IMR-90 (cell line): ENCODE data around the gene PRKN. TPM values are rescaled to one million over a fixed set of nuclear protein-coding genes. Genes with fewer than 3 reads are reported as not detected.

Experiments
- ATAC-seq: fragments of 200-7000 bp; cut with Tn5 transposase; 2 replicates; pipeline ENCODE4 v1.9.1; 2020; ENCODE audit warnings: low read depth, mild to moderate bottlenecking, moderate library complexity
- BruUV-seq: library from RNA; stranded (reverse); fragments of 400-500 nt; replicated peaks from 2 replicates; lab custom pipeline; 2021; lab: Mats Ljungman, UMichigan
- CTCF ChIA-PET: fragments of 300-600 bp; formaldehyde crosslinking; extraction: SDS; loops from one replicate; lab custom pipeline; 2021; ENCODE audit warnings: antibody characterized with exemption; lab: Yijun Ruan, JAX
- POLR2A ChIA-PET: fragments of 300-600 bp; sonication (Branson Sonifier 250); formaldehyde crosslinking; loops from one replicate; lab custom pipeline; 2022; ENCODE audit warnings: antibody characterized with exemption; ENCODE audit not compliant: unreplicated experiment; lab: Charles Lee
- DNase-seq: peaks from one replicate; pipeline ENCODE4 v3.0.0; 2013
- H2AFZ ChIP-seq: replicated peaks from 2 replicates; pipeline ENCODE3; 2013; ENCODE audit warnings: low read length, mild to moderate bottlenecking; ENCODE audit not compliant: poor library complexity
- H2AK5ac ChIP-seq: 2 replicates; pipeline ENCODE4 v1.6.1; 2013; ENCODE audit warnings: low read depth, low read length, inconsistent platforms
- H2AK9ac ChIP-seq: replicated peaks from 2 replicates; pipeline ENCODE3; 2013; ENCODE audit warnings: mild to moderate bottlenecking, low read depth, low read length, moderate library complexity; ENCODE audit not compliant: poor library complexity
- H2BK120ac ChIP-seq: 2 replicates; pipeline ENCODE4 v1.6.1; 2013; ENCODE audit warnings: low read depth, low read length, inconsistent platforms
- H2BK15ac ChIP-seq: 3 replicates; pipeline ENCODE4 v1.6.1; 2013; ENCODE audit warnings: low read depth, low read length, inconsistent platforms
- H2BK20ac ChIP-seq: 2 replicates; pipeline ENCODE4 v1.6.1; 2013; ENCODE audit warnings: low read depth, mild to moderate bottlenecking, inconsistent platforms, low read length, moderate library complexity
- H2BK5ac ChIP-seq: 2 replicates; pipeline ENCODE4 v1.6.1; 2013; ENCODE audit warnings: mild to moderate bottlenecking, low read depth, low read length, inconsistent platforms; ENCODE audit not compliant: poor library complexity, severe bottlenecking
- H3K14ac ChIP-seq: replicated peaks from 2 replicates; pipeline ENCODE4 v1.6.1; 2013; ENCODE audit warnings: low read depth, low read length, inconsistent platforms
- H3K18ac ChIP-seq: 2 replicates; pipeline ENCODE4 v1.6.1; 2013; ENCODE audit warnings: low read depth, low read length, control low read depth
- H3K23ac ChIP-seq: 2 replicates; pipeline ENCODE4 v1.6.1; 2013; ENCODE audit warnings: low read depth, low read length, inconsistent platforms
- H3K27ac ChIP-seq: 2 replicates; pipeline ENCODE4 v1.5.1; 2013; ENCODE audit warnings: mild to moderate bottlenecking, control low read depth, low read length; ENCODE audit not compliant: insufficient read depth
- H3K27me3 ChIP-seq: 2 replicates; pipeline ENCODE4 v1.6.1; 2013; ENCODE audit warnings: low read length; ENCODE audit not compliant: control insufficient read depth, insufficient read depth
- H3K36me3 ChIP-seq: 2 replicates; pipeline ENCODE4 v1.6.1; 2013; ENCODE audit warnings: low read length, mixed read lengths; ENCODE audit not compliant: control insufficient read depth, insufficient read depth
- H3K4ac ChIP-seq: 2 replicates; pipeline ENCODE4 v1.6.1; 2013; ENCODE audit warnings: low read depth, low read length, inconsistent platforms
- H3K4me1 ChIP-seq: 2 replicates; pipeline ENCODE4 v1.6.1; 2013; ENCODE audit warnings: low read length, mixed read lengths; ENCODE audit not compliant: control insufficient read depth, insufficient read depth
- H3K4me2 ChIP-seq: 2 replicates; pipeline ENCODE4 v1.6.1; 2013; ENCODE audit warnings: low read depth, mild to moderate bottlenecking, control low read depth, low read length, moderate library complexity
- H3K4me3 ChIP-seq: 2 replicates; pipeline ENCODE4 v1.5.1; 2013; ENCODE audit warnings: low read depth, mild to moderate bottlenecking, control low read depth, low read length, moderate library complexity; ENCODE audit not compliant: insufficient read depth
- H3K56ac ChIP-seq: 2 replicates; pipeline ENCODE4 v1.6.1; 2013; ENCODE audit warnings: low read length, inconsistent platforms; ENCODE audit not compliant: insufficient read depth; ENCODE audit errors: extremely low read depth
- H3K79me1 ChIP-seq, 2 experiments: 2 replicates each; pipeline ENCODE4 v1.6.1; 2013; ENCODE audit warnings: low read length in 2 of 2, inconsistent platforms in 1 of 2, low read depth in 1 of 2
- H3K9ac ChIP-seq: 2 replicates; pipeline ENCODE4 v1.6.1; 2013; ENCODE audit warnings: low read depth, low read length, control low read depth
- H3K9me1 ChIP-seq: 2 replicates; pipeline ENCODE4 v1.6.1; 2013; ENCODE audit warnings: low read length, inconsistent platforms; ENCODE audit not compliant: insufficient read depth
- H3K9me3 ChIP-seq: 2 replicates; pipeline ENCODE4 v1.6.1; 2013; ENCODE audit warnings: low read length; ENCODE audit not compliant: control insufficient read depth, insufficient read depth
- H4K20me1 ChIP-seq: 2 replicates; pipeline ENCODE4 v1.6.1; 2013; ENCODE audit warnings: low read length, inconsistent platforms; ENCODE audit not compliant: insufficient read depth
- H4K5ac ChIP-seq: 2 replicates; pipeline ENCODE4 v1.6.1; 2013; ENCODE audit warnings: mild to moderate bottlenecking, low read depth, low read length, control low read depth
- H4K8ac ChIP-seq, 2 experiments: 2 replicates each; pipeline ENCODE4 v1.6.1; 2013; ENCODE audit warnings: low read depth in 2 of 2, low read length in 2 of 2, control low read depth in 1 of 2, inconsistent platforms in 1 of 2
- H4K91ac ChIP-seq: 2 replicates; pipeline ENCODE4 v1.6.1; 2013; ENCODE audit warnings: low read depth, low read length, inconsistent platforms; ENCODE audit not compliant: insufficient read depth
- BHLHE40 ChIP-seq: fragments of 150-350 bp; IDR thresholded peaks from 2 replicates; pipeline ENCODE4 v1.6.1; 2016; ENCODE audit warnings: mild to moderate bottlenecking, low read depth, low read length
- CEBPB ChIP-seq: IDR thresholded peaks from 2 replicates; pipeline ENCODE4 v1.6.1; 2012; ENCODE audit warnings: low read depth, low read length, improper control_type of control experiment
- CHD1 ChIP-seq: IDR thresholded peaks from 2 replicates; pipeline ENCODE4 v1.6.1; 2012; ENCODE audit warnings: low read depth, low read length, improper control_type of control experiment
- CTCF ChIP-seq: conservative IDR thresholded peaks from 2 replicates; pipeline ENCODE4 v1.5.1; 2012; ENCODE audit warnings: mild to moderate bottlenecking, low read depth, low read length, improper control_type of control experiment
- FOS ChIP-seq: fragments of 150-350 bp; IDR thresholded peaks from 2 replicates; pipeline ENCODE4 v1.6.1; 2016; ENCODE audit warnings: low read depth, low read length
- MAFK ChIP-seq: IDR thresholded peaks from 2 replicates; pipeline ENCODE4 v1.6.1; 2012; ENCODE audit warnings: low read depth, low read length, improper control_type of control experiment
- MXI1 ChIP-seq: IDR thresholded peaks from 2 replicates; pipeline ENCODE4 v1.6.1; 2012; ENCODE audit warnings: low read depth, mild to moderate bottlenecking, low read length, moderate library complexity, borderline replicate concordance
- NFE2L2 ChIP-seq: fragments of 150-350 bp; IDR thresholded peaks from 2 replicates; pipeline ENCODE4 v1.6.1; 2016; ENCODE audit warnings: low read depth, mild to moderate bottlenecking, low read length
- RCOR1 ChIP-seq: IDR thresholded peaks from 2 replicates; pipeline ENCODE4 v1.6.1; 2012; ENCODE audit warnings: mild to moderate bottlenecking, low read length, improper control_type of control experiment; ENCODE audit not compliant: insufficient replicate concordance
- RFX5 ChIP-seq: IDR thresholded peaks from 2 replicates; pipeline ENCODE4 v1.8.0; 2012; ENCODE audit warnings: low read depth, mild to moderate bottlenecking, low read length, moderate library complexity
- SMC3 ChIP-seq: fragments of 150-350 bp; IDR thresholded peaks from 2 replicates; pipeline ENCODE4 v1.6.1; 2016; ENCODE audit warnings: low read depth, mild to moderate bottlenecking, antibody characterized with exemption, low read length, moderate library complexity
- dilution Hi-C: fragments of 300-500 bp; cut with HindIII; formaldehyde crosslinking; loops from one replicate; pipeline ENCODE4 v1.14.3; 2018; ENCODE audit warnings: low sequenced_read_pairs; ENCODE audit not compliant: unreplicated experiment
- in situ Hi-C: fragments of 300-500 bp; cut with MboI; formaldehyde crosslinking; loops from 3 replicates; pipeline ENCODE4 v1.14.3; 2019; ENCODE audit warnings: low sequenced_read_pairs, inconsistent platforms, mixed read lengths
- intact Hi-C: fragments of 100-400 bp; cut with micrococcal nuclease; formaldehyde crosslinking; loops from 2 replicates; pipeline ENCODE4 v1.10.0; 2022
- polyA plus RNA-seq, 3 experiments: library from polyadenylated mRNA; depleted of rRNA; stranded (reverse); fragments of >200 nt; gene quantifications; 2 replicates each; pipeline ENCODE4 v1.2.3, GENCODE V29; 2012; ENCODE audit warnings: low replicate concordance in 1 of 3
- total RNA-seq: library from RNA; depleted of rRNA; stranded (reverse); fragments of >200 nt; gene quantifications from 2 replicates; pipeline ENCODE4 v1.2.3, GENCODE V29; 2012
- TF ChIP-seq, protein P1 (sequence below): fragments of 150-350 bp; IDR thresholded peaks from 2 replicates; pipeline ENCODE4 v1.6.1; 2016; ENCODE audit warnings: low read depth, mild to moderate bottlenecking, low read length, moderate library complexity, borderline replicate concordance
- TF ChIP-seq, protein P2 (sequence below): fragments of 150-350 bp; IDR thresholded peaks from 2 replicates; pipeline ENCODE4 v1.6.1; 2017; ENCODE audit warnings: mild to moderate bottlenecking, antibody characterized with exemption, low read length, low read depth

Gene PRKN
- total and polyA plus RNA-seq, 2 of the 4 experiments (the other 2 are of a cell fraction) = 0.15 to 0.18 TPM

GRCh38 chr6:162753775-162754174 lies 26.2 kb upstream of the PRKN start:
- Histone ChIP-seq H2BK120ac (no peak overlapping the region), H2AK9ac (no peak overlapping the region), H3K18ac (no peak overlapping the region), H3K27me3 (no peaks in the 10 kb centered on the region), H2BK15ac (no peak overlapping the region), H3K56ac (no peak overlapping the region), H2BK5ac (no peak overlapping the region), H3K9me1 (no peaks in the 10 kb centered on the region), H3K14ac (no peak overlapping the region), H3K36me3 (no peaks in the 10 kb centered on the region), H2BK20ac (no peak overlapping the region), H2AFZ (no peak overlapping the region), H3K4me3 (no peak overlapping the region), H4K91ac (no peak overlapping the region), H4K8ac (no peak overlapping the region), H3K9me3 (no peaks in the 10 kb centered on the region), H3K9ac (no peak overlapping the region), H3K23ac (no peak overlapping the region), H4K5ac (no peak overlapping the region), H3K4me2 (no peak overlapping the region), H3K4ac (no peak overlapping the region), H3K4me1 (no peaks in the 10 kb centered on the region), H3K79me1 (no peaks in the 10 kb centered on the region), H2AK5ac (no peak overlapping the region), H4K20me1 (no peaks in the 10 kb centered on the region), H3K27ac (no peak overlapping the region)
- TF ChIP-seq FOS (no peak), MAFK (no peak), CHD1 (no peak), RCOR1 (no peak), CTCF (no peak), NFE2L2 (no peak), BHLHE40 (no peak), RFX5 (no peak), SMC3 (no peak), MXI1 (no peak), CEBPB (no peak)
- TF ChIP-seq, protein P1, sequence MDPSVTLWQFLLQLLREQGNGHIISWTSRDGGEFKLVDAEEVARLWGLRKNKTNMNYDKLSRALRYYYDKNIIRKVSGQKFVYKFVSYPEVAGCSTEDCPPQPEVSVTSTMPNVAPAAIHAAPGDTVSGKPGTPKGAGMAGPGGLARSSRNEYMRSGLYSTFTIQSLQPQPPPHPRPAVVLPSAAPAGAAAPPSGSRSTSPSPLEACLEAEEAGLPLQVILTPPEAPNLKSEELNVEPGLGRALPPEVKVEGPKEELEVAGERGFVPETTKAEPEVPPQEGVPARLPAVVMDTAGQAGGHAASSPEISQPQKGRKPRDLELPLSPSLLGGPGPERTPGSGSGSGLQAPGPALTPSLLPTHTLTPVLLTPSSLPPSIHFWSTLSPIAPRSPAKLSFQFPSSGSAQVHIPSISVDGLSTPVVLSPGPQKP = no peak
- TF ChIP-seq, protein P2, sequence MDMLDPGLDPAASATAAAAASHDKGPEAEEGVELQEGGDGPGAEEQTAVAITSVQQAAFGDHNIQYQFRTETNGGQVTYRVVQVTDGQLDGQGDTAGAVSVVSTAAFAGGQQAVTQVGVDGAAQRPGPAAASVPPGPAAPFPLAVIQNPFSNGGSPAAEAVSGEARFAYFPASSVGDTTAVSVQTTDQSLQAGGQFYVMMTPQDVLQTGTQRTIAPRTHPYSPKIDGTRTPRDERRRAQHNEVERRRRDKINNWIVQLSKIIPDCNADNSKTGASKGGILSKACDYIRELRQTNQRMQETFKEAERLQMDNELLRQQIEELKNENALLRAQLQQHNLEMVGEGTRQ = no peak
- DNase-seq = no peak
- no peak for ATAC-seq
- ChIA-PET CTCF (no interaction called here), POLR2A (no interaction called here)
- BruUV-seq = no TSS peak
- dilution Hi-C loops = no loop called here
- in situ Hi-C loops = no loop called here
- intact Hi-C loops = no loop called here
